RCC 7860 (cell line): ENCODE data around the gene SPSB2.
A peak's percentile ranks its signal among the peaks of the same experiment; 100 is the strongest.
"Not testable (repeated sequence)": the region's sequence is repeated elsewhere in the genome, so short reads cannot be mapped to it uniquely, and the experiment has no call there.

Experiments used
- DNase-seq: peaks from one replicate; pipeline ENCODE4 v3.0.0-alpha.2; 2015; ENCODE audit warnings: low spot score
- FAIRE-seq: peaks from 2 replicates; lab custom pipeline; 2012; peaks lifted over from hg19 to GRCh38; lab: Jason Lieb, UNC

SPSB2 gene

GRCh38 chr12:6902448-6902847, 29.3 kb upstream of the SPSB2 start:
- FAIRE-seq (no peak), DNase-seq (no peak)

- DNase-seq (no peak), FAIRE-seq (no peak)
Observed at GRCh38 chr12:6899837-6900519, 26.9 kb upstream of the SPSB2 start.

- FAIRE-seq = no peak
- DNase-seq = no peak
Observed at GRCh38 chr12:6899427-6899826, 26.3 kb upstream of the SPSB2 start.

GRCh38 chr12:6896846-6897435, 23.8 kb upstream of the SPSB2 start:
- FAIRE-seq (no peak), DNase-seq (no peak)

- no peak for DNase-seq
- FAIRE-seq = no peak
Observed at GRCh38 chr12:6894321-6894720, 21.2 kb upstream of the SPSB2 start.

GRCh38 chr12:6892683-6893082, 19.6 kb upstream of the SPSB2 start:
- not testable (repeated sequence) for FAIRE-seq, DNase-seq

GRCh38 chr12:6891646-6892001, 18.5 kb upstream of the SPSB2 start:
- no peak for FAIRE-seq
- no peak for DNase-seq

GRCh38 chr12:6890789-6891645, 17.9 kb upstream of the SPSB2 start:
- peak; percentile 91 for DNase-seq
- FAIRE-seq = peak; percentile 11

GRCh38 chr12:6889775-6890573, 16.9 kb upstream of the SPSB2 start:
- DNase-seq, FAIRE-seq: not testable (repeated sequence)

GRCh38 chr12:6888794-6889193, 15.7 kb upstream of the SPSB2 start:
- DNase-seq, FAIRE-seq: not testable (repeated sequence)

GRCh38 chr12:6888360-6888759, 15.3 kb upstream of the SPSB2 start:
- FAIRE-seq = no peak
- no peak for DNase-seq

GRCh38 chr12:6887460-6887859, 14.4 kb upstream of the SPSB2 start:
- no peak for DNase-seq
- no peak for FAIRE-seq

GRCh38 chr12:6886206-6886999, 13.3 kb upstream of the SPSB2 start:
- FAIRE-seq, DNase-seq: not testable (repeated sequence)

GRCh38 chr12:6884539-6884938, 11.4 kb upstream of the SPSB2 start:
- DNase-seq (no peak), FAIRE-seq (no peak)

GRCh38 chr12:6883683-6884082, 10.6 kb upstream of the SPSB2 start:
- no peak for DNase-seq
- no peak for FAIRE-seq

GRCh38 chr12:6883252-6883651, 10.1 kb upstream of the SPSB2 start:
- FAIRE-seq (no peak), DNase-seq (no peak)

GRCh38 chr12:6879824-6880223, 6.7 kb upstream of the SPSB2 start:
- not testable (repeated sequence) for DNase-seq, FAIRE-seq

GRCh38 chr12:6874015-6874368, 889 bp upstream of the SPSB2 start:
- FAIRE-seq, DNase-seq: not testable (repeated sequence)

- DNase-seq (peak; percentile 59), FAIRE-seq (no peak)
Observed at GRCh38 chr12:6872073-6873048, 742 bp downstream of the SPSB2 start.
